LHCN-M2 (cell line): ENCODE results near the gene DHX58. TPM values are rescaled to one million over a fixed set of nuclear protein-coding genes. Genes with fewer than 3 reads are reported as not detected.
A peak's percentile ranks its signal among the peaks of the same experiment; 100 is the strongest.

Source experiments
- DNase-seq: peaks from one replicate; pipeline ENCODE4 v3.0.0-alpha.2; 2012; ENCODE audit warnings: low read depth
- total RNA-seq: library from RNA; depleted of rRNA; stranded (reverse); fragments of >200 nt; gene quantifications from 2 replicates; pipeline ENCODE4 v1.2.3, GENCODE V29; 2014

The DHX58 gene
- total RNA-seq, 1 experiment from 2014 or later: 8.0 TPM

DNA sequence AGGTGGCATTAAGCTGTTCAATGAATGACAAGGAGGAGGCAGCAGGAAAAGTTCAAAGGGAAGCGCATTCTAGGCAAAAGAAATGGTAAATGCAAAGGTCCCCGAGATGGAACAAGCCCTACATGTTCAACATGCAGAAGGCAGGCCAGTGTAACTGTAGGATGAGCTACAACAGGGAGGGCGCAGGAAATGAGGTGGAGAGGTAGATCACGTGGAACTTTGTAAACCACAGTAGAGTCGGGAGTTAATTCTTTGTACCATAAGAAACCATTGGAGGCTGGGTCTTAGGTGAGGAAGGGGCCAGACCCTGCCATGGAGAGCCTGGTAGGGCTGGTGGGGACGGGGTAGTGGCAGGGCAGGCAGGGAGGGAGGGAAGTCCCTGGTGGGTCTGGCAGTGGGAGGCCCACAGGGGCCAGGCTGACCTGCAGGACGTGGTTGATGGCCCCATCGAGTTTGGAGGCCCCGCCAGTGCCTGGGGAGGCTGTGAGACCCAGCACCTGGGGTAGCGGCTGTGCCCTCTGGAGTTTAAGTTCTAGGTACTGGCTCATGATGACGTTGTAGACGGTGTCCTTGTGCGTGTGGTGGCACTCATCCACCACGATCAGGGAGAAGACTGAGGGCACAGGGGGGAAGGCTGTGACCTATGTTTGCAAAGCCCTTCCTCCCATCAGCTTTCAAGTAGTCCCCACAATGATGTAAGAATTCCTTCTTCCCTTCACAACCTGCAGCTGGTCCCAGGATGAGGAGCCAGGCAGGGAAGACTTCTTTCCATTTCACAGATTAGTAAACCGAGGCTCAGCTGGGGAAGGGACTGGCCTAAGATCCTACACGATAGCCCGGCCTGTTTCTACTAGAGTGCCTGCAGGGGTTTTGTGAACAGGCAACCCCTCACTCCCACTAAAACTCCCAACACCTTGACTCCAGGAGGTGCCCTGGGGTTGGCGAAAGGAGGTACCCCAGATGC is 1.9 kb downstream of the DHX58 start:
- no peak for DNase-seq

DNA sequence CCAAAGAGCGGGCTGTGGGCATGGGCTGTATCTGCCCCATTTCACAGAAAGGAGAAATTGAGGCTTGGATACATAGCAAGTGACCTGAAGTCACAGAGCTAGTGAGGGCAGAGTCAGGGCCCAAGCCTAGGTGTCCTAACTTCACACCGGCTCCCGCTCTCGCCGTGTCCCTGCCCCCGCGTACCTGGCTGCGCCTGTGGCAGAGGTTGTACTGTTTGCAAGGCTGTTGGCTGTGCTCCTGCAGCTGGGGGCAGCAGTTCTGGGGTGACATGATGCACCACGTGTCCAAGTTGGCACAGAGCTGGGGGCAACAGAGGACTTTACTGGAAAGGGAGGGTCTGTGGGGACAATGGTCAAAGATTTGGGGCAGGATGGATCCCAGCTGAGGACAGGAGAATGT is 3.4 kb downstream of the DHX58 start:
- DNase-seq: no peak

DNA sequence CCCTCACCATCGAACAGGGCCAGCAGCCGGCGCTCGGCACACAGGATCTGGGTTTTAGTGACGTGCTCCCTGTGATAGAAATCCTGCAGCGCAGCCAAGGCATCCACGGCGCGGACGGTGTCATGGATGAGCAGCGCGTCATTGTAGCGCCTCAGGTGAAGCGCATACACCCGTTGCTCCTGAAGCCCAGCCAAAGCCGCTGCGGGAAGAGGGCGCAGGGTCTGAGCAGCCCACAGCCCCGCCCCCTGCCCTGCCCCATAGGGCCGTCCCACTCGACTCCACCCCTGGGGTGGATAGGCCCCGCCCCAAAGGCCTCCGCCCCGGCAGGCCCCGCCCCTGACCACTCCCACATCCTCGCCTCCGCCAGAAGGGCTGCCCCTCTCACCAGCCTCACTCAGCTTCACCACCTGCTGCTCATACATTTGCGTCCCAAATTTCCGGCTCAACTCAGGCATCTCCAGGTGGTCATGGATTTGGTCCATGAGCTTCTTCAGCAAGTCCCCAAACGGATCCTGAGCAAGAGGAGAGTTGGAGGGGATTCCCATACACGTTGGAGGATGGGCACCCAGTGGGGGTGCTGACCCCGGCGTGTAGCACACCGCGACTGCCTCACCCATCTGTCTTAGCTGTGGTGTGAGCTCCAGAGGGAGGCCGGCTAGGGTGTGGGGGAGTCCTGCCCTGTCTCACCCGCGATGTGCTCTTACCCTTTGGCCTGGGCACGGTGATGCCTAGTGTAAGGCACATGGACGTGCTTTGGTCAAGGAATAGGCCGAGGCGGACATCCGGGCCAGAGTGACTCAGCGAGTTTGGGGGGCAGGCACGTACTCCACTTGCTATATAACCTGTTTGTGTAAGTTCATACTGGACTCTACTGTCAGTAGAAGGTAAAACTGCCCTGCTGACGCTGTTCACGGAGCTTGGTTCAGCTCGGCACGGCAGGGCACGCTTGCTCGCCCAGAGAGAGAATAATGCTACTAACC is 4.6 kb downstream of the DHX58 start:
- no peak for DNase-seq

DNA sequence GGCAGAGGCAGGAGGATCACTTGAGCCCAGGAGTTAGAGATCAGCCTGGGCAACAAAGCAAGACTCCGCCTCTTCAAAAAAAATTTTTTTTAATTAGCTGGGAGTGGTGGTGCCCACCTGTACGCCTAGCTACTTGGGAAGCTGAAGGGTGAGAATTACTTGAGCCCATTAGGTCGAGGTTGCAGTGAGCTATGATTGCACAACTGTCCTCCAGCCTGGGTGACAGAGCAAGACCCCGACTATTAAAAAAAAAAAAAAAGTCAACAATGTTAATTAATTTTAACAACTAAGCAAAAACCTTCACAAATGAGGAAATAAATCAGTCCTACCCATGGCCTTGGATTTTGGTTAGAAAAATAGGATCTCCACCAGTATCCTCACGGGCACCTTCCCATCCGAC is 5.4 kb downstream of the DHX58 start:
- DNase-seq: no peak

DNA sequence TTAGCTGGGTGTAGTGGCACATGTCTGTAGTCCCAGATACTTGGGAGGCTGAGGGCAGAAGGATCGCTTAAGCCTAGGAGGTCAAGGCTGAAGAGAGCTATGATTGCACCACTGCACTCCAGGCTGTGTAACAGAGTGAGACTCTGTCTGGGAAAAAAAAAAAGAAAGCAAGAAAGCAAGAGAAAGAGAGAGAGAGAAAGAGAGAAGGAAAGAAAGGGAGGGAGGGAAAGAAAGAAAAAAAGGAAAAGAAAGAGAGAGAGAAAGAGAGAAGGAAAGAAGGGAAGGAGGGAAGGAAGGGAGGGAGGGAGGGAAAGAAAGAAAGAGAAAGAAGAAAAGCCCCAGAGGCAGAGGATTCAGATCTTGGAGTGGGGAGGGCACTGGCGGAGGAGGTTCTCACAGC is 6.5 kb downstream of the DHX58 start:
- DNase-seq: no peak

DNA sequence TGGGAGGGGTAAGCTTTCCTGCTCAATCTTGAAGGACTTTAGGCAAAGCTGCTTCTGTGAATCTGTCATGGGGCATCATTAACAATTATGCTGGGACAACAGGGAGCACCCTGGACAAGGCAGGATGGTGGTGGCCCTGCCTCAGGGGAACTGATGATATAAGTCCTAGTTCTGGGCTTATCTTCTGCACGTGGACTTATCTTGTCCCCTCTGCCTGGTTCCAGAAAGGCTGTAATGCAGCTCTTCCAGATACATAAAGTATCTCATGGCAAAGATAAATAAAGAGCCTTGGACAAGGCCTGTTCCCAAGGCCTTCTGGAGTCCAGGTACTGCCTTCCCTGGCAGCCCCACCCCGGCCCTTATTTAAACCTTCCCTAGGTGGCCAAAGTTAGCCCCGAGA is 8.2 kb downstream of the DHX58 start:
- no peak for DNase-seq

DNA sequence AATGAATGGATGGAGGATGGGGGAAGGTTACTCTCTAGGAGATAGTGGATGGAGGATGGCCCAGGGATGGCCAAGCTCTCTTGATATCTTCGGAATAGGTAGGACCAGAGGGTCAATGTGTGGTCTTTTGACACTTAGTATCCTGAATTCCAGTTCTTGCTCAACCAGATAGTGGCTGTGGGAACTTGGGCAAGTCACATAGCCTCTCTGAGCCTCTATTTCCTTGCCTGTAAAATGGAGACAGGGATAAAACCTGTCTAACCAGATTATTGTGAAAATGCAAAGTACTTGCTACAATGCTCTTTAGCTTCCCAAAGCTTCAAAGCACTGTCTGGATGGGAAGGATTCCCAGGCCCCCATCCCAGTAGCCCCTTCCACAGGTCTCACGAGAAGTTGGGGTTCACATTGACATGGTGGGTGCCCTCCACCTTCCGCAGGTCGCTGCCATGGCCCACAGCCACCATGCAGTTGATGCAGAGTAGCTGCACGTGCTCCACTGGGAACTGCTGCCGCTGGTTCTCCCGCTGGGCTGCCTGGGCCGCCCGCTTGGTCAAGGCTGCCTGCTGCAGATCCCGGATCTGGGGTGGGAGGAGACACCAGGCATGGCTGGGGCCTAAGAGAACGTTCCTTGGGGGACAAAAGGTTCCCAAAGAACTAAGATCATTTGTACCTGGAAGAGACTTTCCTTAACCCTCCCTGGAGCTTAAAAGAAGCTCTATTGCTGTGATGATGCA is 9.1 kb downstream of the DHX58 start:
- DNase-seq: no peak

DNA sequence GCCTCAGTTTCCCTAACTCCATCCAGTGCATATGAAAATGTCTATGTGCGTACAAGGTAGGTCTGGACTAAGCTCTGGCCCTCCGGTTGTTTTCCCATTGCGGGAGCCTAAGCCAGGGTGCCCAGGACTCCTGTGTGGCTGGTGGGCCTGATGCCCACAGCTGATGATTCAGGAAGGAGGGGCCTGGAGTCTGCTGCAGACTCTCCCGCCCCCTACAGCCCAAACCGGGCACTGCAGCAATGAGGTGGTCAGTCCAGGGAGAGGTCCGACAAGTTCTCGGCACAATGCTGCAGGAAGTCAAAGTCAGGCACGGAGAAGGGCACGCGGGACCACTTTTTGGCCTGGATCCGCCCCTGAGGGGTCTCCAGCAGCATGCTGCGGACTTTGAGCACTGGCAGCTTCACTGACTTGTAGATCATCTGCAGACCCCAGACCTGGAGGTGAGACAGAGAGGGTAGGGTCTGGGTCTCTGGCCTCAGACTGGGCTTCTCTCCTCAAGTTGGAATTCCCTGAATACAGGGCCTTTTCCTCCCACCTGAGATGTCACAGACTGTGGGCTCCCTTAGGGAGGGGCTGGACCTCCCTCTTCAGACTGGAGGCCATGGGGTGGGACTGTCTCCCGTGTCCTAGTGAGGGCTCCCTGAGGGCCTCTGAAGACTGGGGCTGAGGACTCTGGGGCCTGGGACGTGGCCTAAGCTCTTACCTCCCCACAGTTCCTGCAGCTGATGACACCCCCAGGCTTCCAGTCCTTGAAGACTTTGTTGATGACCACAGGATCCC is 10.8 kb downstream of the DHX58 start:
- DNase-seq: peak; percentile 61

DNA sequence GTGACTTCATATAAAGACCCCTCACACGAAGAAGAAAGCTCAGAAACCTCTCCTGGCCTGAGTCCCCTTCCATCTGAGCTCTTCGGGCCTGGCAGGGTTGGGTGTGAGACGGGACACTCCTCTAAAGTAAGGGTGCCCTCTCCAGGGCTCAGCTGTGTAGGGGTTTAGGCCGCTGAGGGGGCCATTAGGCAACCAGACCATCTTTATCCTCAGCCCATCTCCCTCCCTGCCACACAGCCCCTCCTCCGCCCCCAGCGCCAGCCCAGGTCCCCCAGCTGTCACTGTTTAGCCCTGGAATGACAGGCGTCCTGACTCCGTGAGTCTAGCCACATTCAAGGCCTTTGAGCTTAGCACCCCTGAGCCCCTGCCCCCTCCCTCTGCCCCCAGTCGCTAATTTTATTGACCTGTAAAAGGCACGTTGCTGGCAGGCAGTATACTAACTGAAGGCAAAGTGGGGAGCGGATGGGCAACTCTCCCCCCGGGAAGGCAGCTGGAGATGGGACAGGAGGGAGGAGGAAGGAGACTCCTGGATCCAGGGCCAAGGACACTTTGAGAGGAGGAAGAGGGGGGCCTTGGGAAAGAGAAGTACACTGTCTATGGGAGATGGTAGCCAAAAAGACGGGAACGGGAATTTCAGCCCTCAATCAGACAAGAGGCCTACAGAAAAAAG is 13.6 kb downstream of the DHX58 start:
- no peak for DNase-seq

DNA sequence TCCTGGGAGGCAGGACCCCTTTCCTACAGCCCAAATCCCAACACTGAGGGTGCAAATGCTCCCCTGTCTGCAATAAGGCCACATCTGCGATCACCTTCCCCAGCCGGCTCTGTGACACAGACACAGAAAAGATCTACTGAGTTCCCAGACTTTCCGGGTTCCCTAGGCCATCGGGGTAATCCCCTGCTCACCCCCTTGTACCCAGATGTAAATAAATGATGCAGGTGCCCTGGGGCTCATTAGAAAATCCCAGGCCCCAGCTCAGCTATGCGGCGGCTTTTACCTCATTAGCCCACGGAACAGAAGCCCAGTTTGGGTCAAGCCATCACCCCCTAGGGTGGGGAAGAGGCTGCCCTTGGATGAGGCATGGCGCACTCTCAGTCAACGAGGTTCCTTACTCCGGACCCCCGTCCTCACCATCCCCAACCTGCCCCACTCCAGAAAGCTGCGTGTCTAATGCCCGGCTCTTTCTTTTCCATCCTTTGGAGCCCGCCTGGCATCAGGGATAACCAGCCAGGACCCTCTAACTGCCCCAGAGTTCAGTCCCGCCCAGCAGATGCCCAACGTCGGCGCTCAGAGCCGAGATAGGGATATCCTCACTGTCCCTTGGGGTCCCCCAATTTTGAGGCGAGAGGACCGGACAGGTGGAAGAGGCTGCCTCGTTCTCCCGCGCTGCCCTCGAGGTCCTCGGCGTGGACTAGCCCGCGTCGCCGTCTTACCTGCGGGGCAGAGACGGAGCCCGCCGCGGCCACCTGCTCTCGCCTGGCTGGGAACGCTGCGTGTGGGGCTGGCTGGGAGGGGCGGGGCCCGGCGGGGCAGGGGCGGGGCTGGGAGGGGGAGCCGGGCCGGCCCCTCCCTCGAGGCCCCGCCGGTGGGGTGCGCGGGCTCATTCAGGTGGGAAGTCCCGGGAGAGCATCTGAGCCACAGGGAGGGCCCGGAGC is 14.6 kb downstream of the DHX58 start, which contains the start of gene ZNF385C:
TSS of gene ZNF385C (minus strand) at position 783 of the 941 bp plus-strand sequence. CDS start 35,417 bp downstream, outside the sequence.
- DNase-seq: no peak

DNA sequence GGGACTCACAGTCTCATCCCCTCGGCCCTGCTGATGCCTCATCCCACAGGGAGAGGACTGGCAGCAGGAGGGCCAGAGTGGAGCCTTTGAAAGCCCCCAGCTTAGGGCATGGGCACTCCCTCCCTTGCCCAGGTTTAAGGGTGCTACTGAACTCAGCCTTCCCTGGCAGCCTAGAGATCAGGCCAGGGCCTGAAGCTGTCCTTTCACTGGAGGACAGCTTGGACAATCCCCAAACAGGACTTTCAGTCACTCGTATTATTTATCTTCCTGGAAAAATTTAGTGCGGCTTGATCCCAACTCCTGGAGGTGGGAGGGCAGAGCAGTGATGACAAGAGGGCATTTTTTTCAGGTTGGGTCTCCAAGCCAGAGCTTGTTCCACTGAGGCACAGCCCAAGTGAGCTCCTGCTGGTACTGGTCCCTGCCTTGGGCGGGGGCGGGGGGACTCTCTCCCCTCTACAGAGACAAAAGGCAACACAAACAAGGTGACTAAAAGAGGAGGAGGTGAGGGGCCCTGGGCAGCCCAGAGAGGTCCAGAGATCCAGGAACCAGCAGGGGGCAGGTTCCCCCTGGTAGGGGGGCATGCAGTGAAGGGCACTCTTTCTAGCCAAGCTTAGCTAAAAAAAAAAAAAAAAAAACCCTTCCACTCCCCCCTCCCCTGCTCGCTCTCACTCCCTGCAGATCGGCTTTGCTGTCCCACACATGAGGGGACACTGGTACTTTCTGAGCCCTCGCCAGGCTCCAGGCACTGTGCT is 16.0 kb downstream of the DHX58 start:
- no peak for DNase-seq

DNA sequence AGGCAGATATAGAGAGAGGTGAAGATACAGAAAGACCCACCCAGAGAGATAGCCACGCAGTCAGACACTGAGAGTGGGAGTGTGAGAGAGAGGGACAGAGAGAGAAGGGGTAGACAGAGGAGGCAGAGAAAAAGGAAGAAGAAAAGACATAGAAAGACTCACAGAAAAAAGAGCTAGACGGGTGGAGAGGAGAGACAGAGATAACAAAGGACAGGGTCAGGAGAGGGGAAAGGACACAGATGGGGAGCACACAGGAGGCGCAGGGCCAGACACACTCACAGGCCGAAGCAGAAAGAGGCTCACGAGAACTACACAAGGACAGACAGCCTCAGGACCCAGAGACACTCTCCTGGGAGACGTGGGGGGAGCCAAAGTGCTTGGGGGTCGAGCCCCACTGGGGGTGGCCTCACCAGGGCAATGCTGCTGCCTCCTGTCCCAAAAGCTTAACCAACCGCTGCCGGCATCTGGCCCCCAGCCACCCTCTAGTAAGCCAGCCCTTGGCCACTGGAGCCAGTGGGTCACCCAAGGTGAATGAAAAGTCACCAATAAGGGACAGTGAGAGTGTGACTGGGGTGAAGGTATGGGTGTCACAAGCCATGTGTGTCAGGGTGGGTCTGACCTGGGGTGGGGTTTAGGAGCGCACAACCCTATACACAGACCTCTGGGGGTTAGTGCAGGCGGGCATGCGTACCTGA is 18.0 kb downstream of the DHX58 start:
- no peak for DNase-seq

DNA sequence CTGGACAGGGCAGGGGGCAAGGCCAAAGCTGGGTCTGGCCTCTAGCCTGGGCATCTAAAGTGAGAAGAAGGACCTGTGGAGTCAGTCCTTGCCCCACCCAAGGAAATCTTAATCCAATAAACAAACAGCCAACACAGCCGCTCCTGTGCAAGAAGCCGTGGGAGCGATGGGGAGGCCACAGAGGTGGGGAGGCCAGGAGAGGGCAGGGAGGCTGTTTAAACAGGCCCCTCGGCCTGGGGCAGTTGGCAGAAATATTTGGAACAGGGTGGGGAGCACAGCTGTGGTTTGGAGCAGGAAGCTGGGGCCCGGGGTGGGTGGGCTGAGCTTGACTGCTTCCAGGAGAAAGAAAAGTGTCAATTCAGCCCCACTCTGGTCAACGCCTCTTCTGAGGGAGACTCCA is 19.6 kb downstream of the DHX58 start:
- no peak for DNase-seq

DNA sequence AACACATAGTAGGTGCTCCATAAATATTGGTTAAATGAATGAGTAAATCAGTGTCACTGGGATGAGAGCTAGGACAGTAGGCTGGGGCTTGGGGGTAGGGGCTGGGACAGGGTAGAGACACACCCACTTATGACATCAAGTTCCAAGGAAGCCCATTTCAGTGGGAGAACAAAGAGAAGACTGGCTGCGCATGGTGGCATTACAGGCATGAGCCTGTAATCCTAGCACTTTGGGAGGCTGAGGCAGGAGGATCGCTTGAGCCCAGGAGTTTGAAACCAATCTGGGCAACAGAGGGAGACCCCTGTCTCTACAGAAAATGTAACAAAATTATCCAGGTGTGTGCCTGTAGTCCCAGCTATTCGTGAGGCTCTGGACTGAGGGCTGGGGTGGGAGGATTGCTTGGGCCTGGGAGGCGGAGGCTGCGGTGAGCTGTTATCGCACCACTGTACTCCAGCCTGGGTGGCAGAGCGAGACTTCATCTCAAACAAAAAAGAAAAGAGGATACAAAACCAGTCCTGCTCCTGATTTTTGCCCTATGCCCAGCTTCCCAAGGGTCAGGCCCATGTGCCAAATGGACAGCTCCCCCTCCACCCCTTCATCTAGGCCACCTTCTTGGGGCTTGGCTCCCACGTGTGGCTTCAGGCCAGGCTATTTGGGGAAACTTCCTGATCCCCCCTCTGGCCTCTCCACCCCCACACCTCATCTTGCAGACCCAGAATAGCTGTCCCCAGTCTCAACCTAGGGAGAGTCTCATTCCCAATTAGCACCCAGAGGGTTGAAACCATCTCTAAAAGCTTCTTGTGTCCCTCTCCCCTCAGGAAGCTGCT is 21.3 kb downstream of the DHX58 start:
- no peak for DNase-seq

DNA sequence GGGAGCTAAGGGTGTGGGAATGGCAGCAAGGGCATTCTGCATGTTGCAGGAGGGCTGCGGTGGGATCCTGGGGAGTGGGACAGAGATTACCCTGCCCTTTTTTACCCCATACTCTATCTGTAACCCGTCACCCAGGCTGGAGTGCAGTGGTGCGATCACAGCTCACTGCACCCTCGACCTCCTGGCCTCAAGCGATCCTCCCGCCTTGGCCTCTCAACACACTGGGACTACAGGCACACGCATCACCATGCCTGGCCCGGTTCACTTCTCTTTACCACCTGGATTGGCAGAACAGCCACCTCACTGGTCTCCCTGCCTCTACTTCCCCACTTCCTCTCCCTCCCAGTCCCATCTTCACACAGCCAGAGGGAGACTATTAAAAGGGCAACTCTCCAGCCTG is 23.8 kb downstream of the DHX58 start:
- no peak for DNase-seq
